KMS-11 (cell line): ENCODE measurements around the gene ZFAND3.

Experiments
- H2AFZ ChIP-seq: fragments of 200-600 bp; sonication (generic); 2 replicates; pipeline ENCODE4 v1.6.1; 2016; ENCODE audit warnings: antibody characterized with exemption, mixed run types, low read depth
- H3K27ac ChIP-seq: fragments of 200-600 bp; sonication (generic); 2 replicates; pipeline ENCODE4 v1.6.1; 2016; ENCODE audit warnings: mild to moderate bottlenecking, mixed run types
- H3K27me3 ChIP-seq: fragments of 200-600 bp; sonication (generic); 2 replicates; pipeline ENCODE4 v1.6.1; 2017; ENCODE audit warnings: mild to moderate bottlenecking, low read depth, mixed run types, moderate library complexity; ENCODE audit not compliant: insufficient read depth
- H3K36me3 ChIP-seq: fragments of 200-600 bp; sonication (generic); 2 replicates; pipeline ENCODE4 v1.6.1; 2017; ENCODE audit warnings: mild to moderate bottlenecking, mixed run types; ENCODE audit not compliant: insufficient read depth
- H3K4me1 ChIP-seq: fragments of 200-600 bp; sonication (generic); 2 replicates; pipeline ENCODE4 v1.6.1; 2016; ENCODE audit warnings: mild to moderate bottlenecking, low read depth, mixed run types; ENCODE audit not compliant: poor library complexity, severe bottlenecking
- H3K4me2 ChIP-seq: fragments of 200-600 bp; sonication (generic); 2 replicates; pipeline ENCODE4 v1.7.0; 2016; ENCODE audit warnings: mild to moderate bottlenecking, mixed run types
- H3K4me3 ChIP-seq: fragments of 200-600 bp; sonication (generic); IDR thresholded peaks from 2 replicates; pipeline ENCODE4 v1.6.1; 2017; ENCODE audit warnings: low read depth, low read length, mixed read lengths; ENCODE audit not compliant: insufficient read depth
- H3K79me2 ChIP-seq: fragments of 200-600 bp; sonication (generic); 2 replicates; pipeline ENCODE4 v1.6.1; 2016; ENCODE audit warnings: low read depth, mixed run types; ENCODE audit not compliant: insufficient read depth
- H3K9ac ChIP-seq: fragments of 200-600 bp; sonication (generic); 2 replicates; pipeline ENCODE4 v1.6.1; 2016; ENCODE audit warnings: mild to moderate bottlenecking, mixed run types
- H4K20me1 ChIP-seq: fragments of 200-600 bp; sonication (generic); 2 replicates; pipeline ENCODE4 v1.6.1; 2016; ENCODE audit warnings: mild to moderate bottlenecking, mixed run types; ENCODE audit not compliant: insufficient read depth
- CTCF ChIP-seq: fragments of 200-600 bp; sonication (generic); conservative IDR thresholded peaks from 2 replicates; pipeline ENCODE4 v1.6.1; 2017; ENCODE audit warnings: low read depth, mild to moderate bottlenecking, antibody characterized with exemption, low read length, moderate library complexity, mixed read lengths

Gene ZFAND3

GRCh38 chr6:37987018-37987417 is 167.5 kb downstream of the ZFAND3 start:
- H3K27ac ChIP-seq: no peak overlapping the region
- no peak overlapping the region for H3K9ac ChIP-seq
- no peak overlapping the region for H3K4me3 ChIP-seq

GRCh38 chr6:37987559-37987958 is 168.0 kb downstream of the ZFAND3 start:
- Histone ChIP-seq H3K9ac (no peak overlapping the region), H3K36me3 (no peaks in the 10 kb centered on the region), H3K79me2 (no peaks in the 10 kb centered on the region; the same call in 1 of the 2 replicates), H3K4me2 (no peak overlapping the region), H4K20me1 (no peaks in the 10 kb centered on the region), H3K4me3 (no peak overlapping the region), H3K27ac (no peak overlapping the region), H2AFZ (no peak overlapping the region), H3K4me1 (peaks cover 48% of the 10 kb centered on the region), H3K27me3 (no peaks in the 10 kb centered on the region)
- no peak for TF ChIP-seq CTCF

More at GRCh38 chr6:37987018-37987417, 167.5 kb downstream of the ZFAND3 start:
- peaks cover 4% of the 10 kb centered on the region; the same call in 1 of the 2 replicates for H3K79me2 ChIP-seq
- no peaks in the 10 kb centered on the region for H4K20me1 ChIP-seq
- H3K4me1 ChIP-seq: peaks cover 42% of the 10 kb centered on the region
- no peak for TF ChIP-seq CTCF
- no peak overlapping the region for H2AFZ ChIP-seq
- no peaks in the 10 kb centered on the region for H3K27me3 ChIP-seq
- H3K4me2 ChIP-seq: no peak overlapping the region; the same call in 1 of the 2 replicates
- no peaks in the 10 kb centered on the region for H3K36me3 ChIP-seq

- H3K36me3 ChIP-seq: no peaks in the 10 kb centered on the region
- TF ChIP-seq CTCF: no peak
- no peaks in the 10 kb centered on the region for H4K20me1 ChIP-seq
- no peak overlapping the region for H2AFZ ChIP-seq
- no peaks in the 10 kb centered on the region; the same call in 1 of the 2 replicates for H3K79me2 ChIP-seq
- no peaks in the 10 kb centered on the region for H3K27me3 ChIP-seq
- H3K4me3 ChIP-seq: no peak overlapping the region
- H3K4me2 ChIP-seq: no peak overlapping the region
- no peak overlapping the region for H3K9ac ChIP-seq
- no peak overlapping the region for H3K27ac ChIP-seq
- peaks cover 49% of the 10 kb centered on the region for H3K4me1 ChIP-seq
Measured at GRCh38 chr6:37988127-37988526, 168.6 kb downstream of the ZFAND3 start.

- Histone ChIP-seq H3K36me3 (no peaks in the 10 kb centered on the region), H3K79me2 (no peaks in the 10 kb centered on the region; the same call in 1 of the 2 replicates), H4K20me1 (no peaks in the 10 kb centered on the region), H3K27ac (no peak overlapping the region), H3K4me2 (no peak overlapping the region), H3K4me3 (no peak overlapping the region), H3K4me1 (peaks cover 47% of the 10 kb centered on the region), H2AFZ (no peak overlapping the region), H3K27me3 (no peaks in the 10 kb centered on the region), H3K9ac (no peak overlapping the region)
- no peak for TF ChIP-seq CTCF
Measured at GRCh38 chr6:37988696-37989095, 169.2 kb downstream of the ZFAND3 start.
